GM23338 (cell line): ENCODE results near the gene TIPRL.

ENCODE experiments used
- CREB1 ChIP-seq: fragments of 250-450 bp; sonication (Bioruptor Pico); IDR thresholded peaks from 2 replicates; pipeline ENCODE4 v1.5.0; 2020; ENCODE audit warnings: low read depth, mild to moderate bottlenecking, moderate library complexity
- EZH2 ChIP-seq: fragments of 200-600 bp; sonication (generic); IDR thresholded peaks from one replicate; pipeline ENCODE4 v1.8.0; 2017; ENCODE audit warnings: antibody characterized with exemption, mild to moderate bottlenecking, low read depth; ENCODE audit not compliant: unreplicated experiment
- EZH2phosphoT487 ChIP-seq: fragments of 200-600 bp; sonication (generic); IDR thresholded peaks from one replicate; pipeline ENCODE4 v1.8.1; 2018; ENCODE audit warnings: antibody characterized with exemption; ENCODE audit not compliant: unreplicated experiment
- JUNB ChIP-seq: IDR thresholded peaks from one replicate; pipeline ENCODE4 v1.6.1; 2016; ENCODE audit warnings: antibody characterized with exemption; ENCODE audit not compliant: unreplicated experiment
- POLR2AphosphoS5 ChIP-seq: IDR thresholded peaks from 2 replicates; pipeline ENCODE4 v1.6.1; 2016; ENCODE audit warnings: antibody characterized with exemption, low read depth
- STAT1 ChIP-seq: IDR thresholded peaks from one replicate; pipeline ENCODE4 v1.6.1; 2016; ENCODE audit warnings: antibody characterized with exemption; ENCODE audit not compliant: unreplicated experiment
- TF ChIP-seq, protein P1 (sequence below), 2 experiments: fragments of 200-600 bp in 1 of 2; sonication (generic) in 1 of 2; conservative IDR thresholded peaks; 2 replicates each; pipeline versions ENCODE4 v1.5.1 to v1.6.1; 2016 to 2017; ENCODE audit warnings: antibody characterized with exemption in 2 of 2, low read depth in 2 of 2, mild to moderate bottlenecking in 2 of 2, moderate library complexity in 1 of 2
- TF ChIP-seq, protein P2 (sequence below): IDR thresholded peaks from one replicate; pipeline ENCODE4 v1.6.1; 2018; ENCODE audit warnings: antibody characterized with exemption; ENCODE audit not compliant: unreplicated experiment

DNA sequence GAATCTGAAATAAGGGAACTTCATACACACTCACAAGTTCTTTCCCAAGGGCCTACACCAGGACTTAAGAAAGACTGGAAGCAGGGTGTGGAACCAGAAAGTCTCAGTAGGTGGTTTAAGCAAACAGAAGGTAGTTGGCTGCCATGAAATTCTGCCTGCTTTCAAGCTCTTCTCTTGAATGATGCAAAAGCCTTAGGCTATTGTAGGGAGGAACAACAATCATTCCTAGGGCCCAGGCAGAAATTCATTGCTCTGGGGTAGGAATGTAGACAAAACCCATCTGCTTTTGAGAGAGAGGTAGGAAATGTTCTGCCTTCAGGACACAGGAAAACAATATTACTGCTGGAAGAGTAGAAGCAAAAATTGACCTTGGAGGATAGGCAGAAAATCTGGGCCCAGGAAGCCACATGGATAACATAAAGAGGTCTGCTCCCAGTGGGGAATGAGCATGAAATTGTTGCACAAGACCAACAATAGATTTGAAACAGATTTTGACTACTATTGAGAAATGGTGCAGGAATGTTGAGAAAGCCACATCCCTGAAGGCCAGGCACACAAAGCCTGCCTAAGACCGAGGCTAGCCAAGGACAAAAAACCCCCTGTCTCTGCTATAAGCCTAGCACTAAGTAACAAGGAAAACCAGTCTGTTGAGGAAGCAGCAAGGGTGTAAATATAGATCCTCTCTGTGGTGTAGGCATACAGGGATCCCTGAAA is 24.3 kb downstream of the TIPRL start:
- TF ChIP-seq, protein P1, sequence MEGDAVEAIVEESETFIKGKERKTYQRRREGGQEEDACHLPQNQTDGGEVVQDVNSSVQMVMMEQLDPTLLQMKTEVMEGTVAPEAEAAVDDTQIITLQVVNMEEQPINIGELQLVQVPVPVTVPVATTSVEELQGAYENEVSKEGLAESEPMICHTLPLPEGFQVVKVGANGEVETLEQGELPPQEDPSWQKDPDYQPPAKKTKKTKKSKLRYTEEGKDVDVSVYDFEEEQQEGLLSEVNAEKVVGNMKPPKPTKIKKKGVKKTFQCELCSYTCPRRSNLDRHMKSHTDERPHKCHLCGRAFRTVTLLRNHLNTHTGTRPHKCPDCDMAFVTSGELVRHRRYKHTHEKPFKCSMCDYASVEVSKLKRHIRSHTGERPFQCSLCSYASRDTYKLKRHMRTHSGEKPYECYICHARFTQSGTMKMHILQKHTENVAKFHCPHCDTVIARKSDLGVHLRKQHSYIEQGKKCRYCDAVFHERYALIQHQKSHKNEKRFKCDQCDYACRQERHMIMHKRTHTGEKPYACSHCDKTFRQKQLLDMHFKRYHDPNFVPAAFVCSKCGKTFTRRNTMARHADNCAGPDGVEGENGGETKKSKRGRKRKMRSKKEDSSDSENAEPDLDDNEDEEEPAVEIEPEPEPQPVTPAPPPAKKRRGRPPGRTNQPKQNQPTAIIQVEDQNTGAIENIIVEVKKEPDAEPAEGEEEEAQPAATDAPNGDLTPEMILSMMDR (conservative IDR thresholded peaks at IDR 0.05; ENCODE audit: low read depth in 2 of 2), result no peak
- no peak for TF ChIP-seq POLR2AphosphoS5
- no peak for TF ChIP-seq JUNB
- no peak for TF ChIP-seq EZH2
- TF ChIP-seq CREB1 (CRISPR knock-in tag), result no peak
- TF ChIP-seq, protein P2, sequence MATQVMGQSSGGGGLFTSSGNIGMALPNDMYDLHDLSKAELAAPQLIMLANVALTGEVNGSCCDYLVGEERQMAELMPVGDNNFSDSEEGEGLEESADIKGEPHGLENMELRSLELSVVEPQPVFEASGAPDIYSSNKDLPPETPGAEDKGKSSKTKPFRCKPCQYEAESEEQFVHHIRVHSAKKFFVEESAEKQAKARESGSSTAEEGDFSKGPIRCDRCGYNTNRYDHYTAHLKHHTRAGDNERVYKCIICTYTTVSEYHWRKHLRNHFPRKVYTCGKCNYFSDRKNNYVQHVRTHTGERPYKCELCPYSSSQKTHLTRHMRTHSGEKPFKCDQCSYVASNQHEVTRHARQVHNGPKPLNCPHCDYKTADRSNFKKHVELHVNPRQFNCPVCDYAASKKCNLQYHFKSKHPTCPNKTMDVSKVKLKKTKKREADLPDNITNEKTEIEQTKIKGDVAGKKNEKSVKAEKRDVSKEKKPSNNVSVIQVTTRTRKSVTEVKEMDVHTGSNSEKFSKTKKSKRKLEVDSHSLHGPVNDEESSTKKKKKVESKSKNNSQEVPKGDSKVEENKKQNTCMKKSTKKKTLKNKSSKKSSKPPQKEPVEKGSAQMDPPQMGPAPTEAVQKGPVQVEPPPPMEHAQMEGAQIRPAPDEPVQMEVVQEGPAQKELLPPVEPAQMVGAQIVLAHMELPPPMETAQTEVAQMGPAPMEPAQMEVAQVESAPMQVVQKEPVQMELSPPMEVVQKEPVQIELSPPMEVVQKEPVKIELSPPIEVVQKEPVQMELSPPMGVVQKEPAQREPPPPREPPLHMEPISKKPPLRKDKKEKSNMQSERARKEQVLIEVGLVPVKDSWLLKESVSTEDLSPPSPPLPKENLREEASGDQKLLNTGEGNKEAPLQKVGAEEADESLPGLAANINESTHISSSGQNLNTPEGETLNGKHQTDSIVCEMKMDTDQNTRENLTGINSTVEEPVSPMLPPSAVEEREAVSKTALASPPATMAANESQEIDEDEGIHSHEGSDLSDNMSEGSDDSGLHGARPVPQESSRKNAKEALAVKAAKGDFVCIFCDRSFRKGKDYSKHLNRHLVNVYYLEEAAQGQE, result no peak
- no peak for TF ChIP-seq STAT1
- TF ChIP-seq EZH2phosphoT487, result no peak
